Astrocyte (in vitro differentiated cells and primary cell): ENCODE results near the gene ANO6. TPM values are rescaled to one million over a fixed set of nuclear protein-coding genes. Genes with fewer than 3 reads are reported as not detected.

Source experiments
- DNase-seq: peaks from one replicate; pipeline ENCODE4 v3.0.0-alpha.2; 2010; ENCODE audit warnings: low read depth
- FAIRE-seq: peaks from 2 replicates; lab custom pipeline; 2011; peaks lifted over from hg19 to GRCh38; lab: Jason Lieb, UNC
- H2AFZ ChIP-seq: 2 replicates; pipeline ENCODE4 v1.6.0; 2012; ENCODE audit warnings: low read depth, low read length, inconsistent platforms
- H3K27ac ChIP-seq: 2 replicates; pipeline ENCODE4 v1.5.1; 2011; ENCODE audit warnings: low read depth, low read length, inconsistent platforms
- H3K27me3 ChIP-seq: 2 replicates; pipeline ENCODE4 v1.6.0; 2011; ENCODE audit warnings: low read length, inconsistent platforms; ENCODE audit not compliant: insufficient read depth
- H3K36me3 ChIP-seq: 2 replicates; pipeline ENCODE4 v1.5.1; 2011; ENCODE audit warnings: low read length, inconsistent platforms; ENCODE audit not compliant: insufficient read depth
- H3K4me1 ChIP-seq: 2 replicates; pipeline ENCODE4 v1.5.1; 2011; ENCODE audit warnings: low read length, inconsistent platforms; ENCODE audit not compliant: insufficient read depth
- H3K4me2 ChIP-seq: 2 replicates; pipeline ENCODE4 v1.6.0; 2012; ENCODE audit warnings: low read length, inconsistent platforms
- H3K4me3 ChIP-seq: 2 replicates; pipeline ENCODE4 v1.5.1; 2011; ENCODE audit warnings: low read depth, mild to moderate bottlenecking, low read length, inconsistent platforms; ENCODE audit not compliant: insufficient read depth
- H3K79me2 ChIP-seq: 2 replicates; pipeline ENCODE4 v1.6.0; 2012; ENCODE audit warnings: mild to moderate bottlenecking, low read length, inconsistent platforms; ENCODE audit not compliant: insufficient read depth
- H3K9ac ChIP-seq: 2 replicates; pipeline ENCODE4 v1.6.0; 2012; ENCODE audit warnings: mild to moderate bottlenecking, low read length, inconsistent platforms
- H3K9me3 ChIP-seq: 2 replicates; pipeline ENCODE4 v1.5.1; 2012; ENCODE audit warnings: low read depth, mild to moderate bottlenecking, low read length, inconsistent platforms; ENCODE audit not compliant: insufficient read depth
- H4K20me1 ChIP-seq: 2 replicates; pipeline ENCODE4 v1.6.0; 2012; ENCODE audit warnings: low read length, inconsistent platforms; ENCODE audit not compliant: insufficient read depth
- H3K27ac Mint-ChIP-seq: one replicate; pipeline ENCODE4 v1.8.0; 2021; ENCODE audit warnings: mild to moderate bottlenecking, mixed read lengths; ENCODE audit not compliant: unreplicated experiment
- H3K27me3 Mint-ChIP-seq: one replicate; pipeline ENCODE4 v1.8.0; 2021; ENCODE audit warnings: low read depth, mixed read lengths; ENCODE audit not compliant: unreplicated experiment
- H3K36me3 Mint-ChIP-seq: one replicate; pipeline ENCODE4 v1.8.0; 2021; ENCODE audit warnings: low read depth, mixed read lengths; ENCODE audit not compliant: unreplicated experiment
- H3K4me1 Mint-ChIP-seq: one replicate; pipeline ENCODE4 v1.8.0; 2021; ENCODE audit warnings: low read depth, mixed read lengths; ENCODE audit not compliant: unreplicated experiment
- H3K4me3 Mint-ChIP-seq: one replicate; pipeline ENCODE4 v1.8.0; 2021; ENCODE audit warnings: mild to moderate bottlenecking, moderate library complexity, mixed read lengths; ENCODE audit not compliant: unreplicated experiment
- H3K9me3 Mint-ChIP-seq: one replicate; pipeline ENCODE4 v1.8.0; 2021; ENCODE audit warnings: mild to moderate bottlenecking, mixed read lengths; ENCODE audit not compliant: unreplicated experiment
- EZH2 ChIP-seq: IDR thresholded peaks from 2 replicates; pipeline ENCODE4 v1.6.1; 2012; ENCODE audit warnings: mild to moderate bottlenecking, low read length, inconsistent platforms; ENCODE audit not compliant: insufficient read depth
- total RNA-seq: library from RNA; stranded (reverse); gene quantifications from 2 replicates; pipeline ENCODE4 v1.2.1, GENCODE V29; 2021
- TF ChIP-seq, protein P1 (sequence below): IDR thresholded peaks from 2 replicates; pipeline ENCODE4 v1.5.1; 2011; ENCODE audit warnings: low read depth, mild to moderate bottlenecking, inconsistent platforms, low read length, moderate library complexity; ENCODE audit not compliant: insufficient read depth

ANO6 gene
- total RNA-seq, 1 donor from 2014 or later, result 113 TPM

DNA sequence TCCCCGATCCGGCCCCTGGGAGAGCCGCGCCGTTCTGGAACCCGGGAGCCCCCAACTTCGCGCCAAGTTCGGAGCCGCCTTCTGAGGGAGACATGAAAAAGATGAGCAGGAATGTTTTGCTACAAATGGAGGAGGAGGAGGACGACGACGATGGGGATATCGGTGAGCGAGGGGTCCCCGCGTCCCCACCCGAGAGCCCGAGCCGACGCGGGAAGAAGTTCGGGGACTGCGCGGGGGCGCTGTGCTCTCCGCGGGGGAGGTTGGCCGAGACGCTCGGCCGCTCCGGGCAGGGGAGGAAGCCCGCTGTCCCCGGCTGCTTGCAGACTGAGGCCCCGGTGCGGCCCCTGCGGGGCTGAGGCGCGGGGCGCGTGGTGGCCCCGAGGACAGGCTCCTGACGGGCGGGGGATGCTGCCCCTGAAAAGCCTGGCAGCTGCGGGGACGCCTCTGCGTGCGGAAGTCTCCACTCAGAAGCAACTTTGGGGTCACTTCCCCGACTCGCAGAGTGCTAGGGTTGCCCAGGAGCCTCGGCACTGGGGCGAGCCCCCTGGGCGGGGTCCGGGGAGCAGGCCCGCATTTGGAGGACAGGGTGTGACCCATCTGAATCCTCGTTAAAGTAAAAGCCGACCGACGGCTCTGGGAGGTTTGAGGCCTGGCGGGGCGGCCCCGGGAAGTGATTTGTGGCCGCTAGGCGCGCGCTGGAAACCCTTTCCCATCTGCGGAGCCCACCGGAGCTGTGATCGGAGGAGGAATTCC, 511 bp downstream of the ANO6 start:
- no peaks in the 10 kb centered on the region for H3K9me3 Mint-ChIP-seq
- Histone ChIP-seq H3K4me3 (peak overlapping the region; percentile 91), H3K4me1 (peaks cover 11% of the 10 kb centered on the region), H3K9ac (peak overlapping the region; percentile 99), H3K9me3 (no peaks in the 10 kb centered on the region), H3K36me3 (no peaks in the 10 kb centered on the region), H2AFZ (peak overlapping the region; percentile 83), H3K79me2 (peaks cover 53% of the 10 kb centered on the region), H3K27me3 (no peaks in the 10 kb centered on the region), H4K20me1 (peaks cover 37% of the 10 kb centered on the region), H3K27ac (peak overlapping the region; percentile 91), H3K4me2 (peak overlapping the region; percentile 95)
- H3K27ac Mint-ChIP-seq, result peak overlapping the region; percentile 99
- H3K4me1 Mint-ChIP-seq, result peaks cover 26% of the 10 kb centered on the region
- no peak for TF ChIP-seq EZH2
- TF ChIP-seq, protein P1, sequence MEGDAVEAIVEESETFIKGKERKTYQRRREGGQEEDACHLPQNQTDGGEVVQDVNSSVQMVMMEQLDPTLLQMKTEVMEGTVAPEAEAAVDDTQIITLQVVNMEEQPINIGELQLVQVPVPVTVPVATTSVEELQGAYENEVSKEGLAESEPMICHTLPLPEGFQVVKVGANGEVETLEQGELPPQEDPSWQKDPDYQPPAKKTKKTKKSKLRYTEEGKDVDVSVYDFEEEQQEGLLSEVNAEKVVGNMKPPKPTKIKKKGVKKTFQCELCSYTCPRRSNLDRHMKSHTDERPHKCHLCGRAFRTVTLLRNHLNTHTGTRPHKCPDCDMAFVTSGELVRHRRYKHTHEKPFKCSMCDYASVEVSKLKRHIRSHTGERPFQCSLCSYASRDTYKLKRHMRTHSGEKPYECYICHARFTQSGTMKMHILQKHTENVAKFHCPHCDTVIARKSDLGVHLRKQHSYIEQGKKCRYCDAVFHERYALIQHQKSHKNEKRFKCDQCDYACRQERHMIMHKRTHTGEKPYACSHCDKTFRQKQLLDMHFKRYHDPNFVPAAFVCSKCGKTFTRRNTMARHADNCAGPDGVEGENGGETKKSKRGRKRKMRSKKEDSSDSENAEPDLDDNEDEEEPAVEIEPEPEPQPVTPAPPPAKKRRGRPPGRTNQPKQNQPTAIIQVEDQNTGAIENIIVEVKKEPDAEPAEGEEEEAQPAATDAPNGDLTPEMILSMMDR, result peak; percentile 9
- H3K4me3 Mint-ChIP-seq, result peak overlapping the region; percentile 100
- DNase-seq (peak; percentile 32), FAIRE-seq (no peak)
- H3K36me3 Mint-ChIP-seq, result peaks cover 6% of the 10 kb centered on the region
- no peaks in the 10 kb centered on the region for H3K27me3 Mint-ChIP-seq

DNA sequence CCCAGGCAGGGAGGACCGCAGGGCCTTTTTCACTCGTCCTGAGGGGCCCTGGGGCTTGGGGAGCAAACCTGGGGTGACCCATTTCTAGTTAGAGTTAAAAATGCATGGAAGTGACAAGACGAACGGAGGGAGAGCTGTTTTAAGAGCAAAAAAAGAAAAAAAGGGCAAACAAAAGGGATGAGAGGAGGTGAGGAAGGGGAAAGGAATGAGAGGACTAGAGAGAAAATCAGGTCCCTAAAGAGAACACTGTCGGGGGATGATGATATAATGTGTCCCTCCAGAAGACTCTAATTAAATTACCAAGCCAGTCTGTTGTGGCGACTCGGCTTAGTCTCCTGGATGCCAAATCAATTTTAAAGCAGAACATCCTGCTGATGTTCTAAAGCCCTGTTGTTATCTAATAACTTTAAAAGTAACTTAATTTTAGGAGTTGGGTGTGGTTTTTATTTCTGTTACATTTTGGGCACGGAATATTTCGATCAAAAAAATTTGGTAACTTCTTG, 1.1 kb downstream of the ANO6 start:
- Histone ChIP-seq H3K4me2 (peak overlapping the region; percentile 95), H3K9ac (peak overlapping the region; percentile 99), H3K79me2 (peaks cover 59% of the 10 kb centered on the region), H3K9me3 (no peaks in the 10 kb centered on the region), H3K36me3 (no peaks in the 10 kb centered on the region), H2AFZ (peak overlapping the region; percentile 14), H3K4me3 (peak overlapping the region; percentile 91), H3K27ac (peak overlapping the region; percentile 91), H3K4me1 (peaks cover 11% of the 10 kb centered on the region), H4K20me1 (peaks cover 40% of the 10 kb centered on the region), H3K27me3 (no peaks in the 10 kb centered on the region)
- Mint-ChIP-seq H3K4me1 (peaks cover 26% of the 10 kb centered on the region), H3K27me3 (no peaks in the 10 kb centered on the region), H3K9me3 (no peaks in the 10 kb centered on the region), H3K4me3 (peak overlapping the region; percentile 100), H3K27ac (peak overlapping the region; percentile 99), H3K36me3 (peaks cover 6% of the 10 kb centered on the region)
- FAIRE-seq (no peak), DNase-seq (no peak)
- TF ChIP-seq, protein P1, result no peak
- no peak for TF ChIP-seq EZH2

DNA sequence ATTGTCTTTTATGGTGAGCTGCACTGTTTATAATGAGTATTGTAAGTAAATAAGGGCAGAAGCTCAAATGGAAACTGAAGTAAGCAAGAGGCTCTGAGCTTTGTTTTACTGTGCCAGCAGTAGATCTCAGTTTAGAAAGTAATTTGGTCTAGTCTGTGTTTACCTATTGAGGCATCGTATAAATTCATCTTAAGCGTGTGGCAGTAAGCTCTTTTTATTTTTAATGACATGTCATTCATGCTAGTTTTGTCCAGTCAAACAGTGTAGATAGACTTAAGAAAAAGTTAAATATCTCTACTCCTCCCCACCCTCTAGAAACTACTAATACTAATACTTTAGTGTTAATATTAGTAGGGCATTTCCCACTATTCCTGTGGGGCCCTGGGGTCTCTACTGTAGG, 2.0 kb downstream of the ANO6 start:
- Histone ChIP-seq H2AFZ (no peak overlapping the region), H3K27ac (peak overlapping the region; percentile 91), H3K27me3 (no peaks in the 10 kb centered on the region), H3K9me3 (no peaks in the 10 kb centered on the region), H3K4me2 (peak overlapping the region; percentile 95), H3K36me3 (no peaks in the 10 kb centered on the region), H3K4me1 (peaks cover 11% of the 10 kb centered on the region), H3K79me2 (peaks cover 66% of the 10 kb centered on the region), H3K9ac (peak overlapping the region; percentile 99), H3K4me3 (peak overlapping the region; percentile 91), H4K20me1 (peaks cover 44% of the 10 kb centered on the region)
- Mint-ChIP-seq H3K27ac (peak overlapping the region; percentile 99), H3K27me3 (no peaks in the 10 kb centered on the region), H3K4me1 (peaks cover 26% of the 10 kb centered on the region), H3K36me3 (peaks cover 10% of the 10 kb centered on the region), H3K4me3 (peak overlapping the region; percentile 100), H3K9me3 (no peaks in the 10 kb centered on the region)
- TF ChIP-seq, protein P1, result no peak
- FAIRE-seq (no peak), DNase-seq (no peak)
